GM23248 (cell line): ENCODE data around the gene TIRAP. TPM values are rescaled to one million over a fixed set of nuclear protein-coding genes. Genes with fewer than 3 reads are reported as not detected.

ENCODE experiments used
- DNase-seq: peaks from one replicate; pipeline ENCODE4 v3.0.0-alpha.2; 2015
- H2AFZ ChIP-seq: fragments of 200-600 bp; sonication (generic); 2 replicates; pipeline ENCODE4 v1.6.1; 2016; ENCODE audit warnings: antibody characterized with exemption
- H3F3A ChIP-seq: fragments of 200-600 bp; sonication (generic); 2 replicates; pipeline ENCODE4 v1.6.1; 2016; ENCODE audit warnings: mild to moderate bottlenecking, antibody characterized with exemption, mixed run types; ENCODE audit not compliant: insufficient read depth
- H3K27ac ChIP-seq: fragments of 200-600 bp; sonication (generic); 2 replicates; pipeline ENCODE4 v1.5.1; 2016; ENCODE audit warnings: mild to moderate bottlenecking
- H3K27me3 ChIP-seq: fragments of 200-600 bp; sonication (generic); replicated peaks from 2 replicates; pipeline ENCODE4 v1.6.1; 2016; ENCODE audit warnings: mild to moderate bottlenecking; ENCODE audit not compliant: insufficient read depth
- H3K36me3 ChIP-seq: fragments of 200-600 bp; sonication (generic); 2 replicates; pipeline ENCODE4 v1.6.1; 2016; ENCODE audit warnings: low read depth, mild to moderate bottlenecking
- H3K4me1 ChIP-seq: fragments of 200-600 bp; sonication (generic); 2 replicates; pipeline ENCODE4 v1.6.1; 2016; ENCODE audit warnings: mild to moderate bottlenecking; ENCODE audit not compliant: insufficient read depth
- H3K4me2 ChIP-seq: fragments of 200-600 bp; sonication (generic); one replicate; pipeline ENCODE4 v1.6.1; 2016; ENCODE audit warnings: mild to moderate bottlenecking; ENCODE audit not compliant: unreplicated experiment
- H3K4me3 ChIP-seq: fragments of 200-600 bp; sonication (generic); 2 replicates; pipeline ENCODE4 v1.5.1; 2016; ENCODE audit warnings: mild to moderate bottlenecking
- H3K79me2 ChIP-seq: fragments of 200-600 bp; sonication (generic); 2 replicates; pipeline ENCODE4 v1.6.1; 2016; ENCODE audit warnings: mild to moderate bottlenecking; ENCODE audit not compliant: insufficient read depth
- H3K9ac ChIP-seq: fragments of 200-600 bp; sonication (generic); 2 replicates; pipeline ENCODE4 v1.6.1; 2016; ENCODE audit warnings: mild to moderate bottlenecking
- H3K9me2 ChIP-seq: fragments of 200-600 bp; sonication (generic); 2 replicates; pipeline ENCODE4 v1.6.1; 2016; ENCODE audit warnings: mixed run types, mild to moderate bottlenecking, moderate library complexity; ENCODE audit not compliant: insufficient read depth
- H3K9me3 ChIP-seq: fragments of 200-600 bp; sonication (generic); one replicate; pipeline ENCODE4 v1.6.1; 2017; ENCODE audit warnings: low read depth
- H4K20me1 ChIP-seq: fragments of 200-600 bp; sonication (generic); 2 replicates; pipeline ENCODE4 v1.6.0; 2016; ENCODE audit not compliant: insufficient read depth
- EZH2 ChIP-seq: fragments of 200-600 bp; sonication (generic); IDR thresholded peaks from 2 replicates; pipeline ENCODE4 v1.6.1; 2018; ENCODE audit warnings: antibody characterized with exemption, mild to moderate bottlenecking; ENCODE audit not compliant: insufficient read depth, poor library complexity, severe bottlenecking
- EZH2phosphoT487 ChIP-seq: fragments of 200-600 bp; sonication (generic); IDR thresholded peaks from 2 replicates; pipeline ENCODE4 v1.6.1; 2018; ENCODE audit warnings: antibody characterized with exemption, moderate library complexity, mild to moderate bottlenecking, low read depth; ENCODE audit not compliant: insufficient read depth
- WGBS, 2 experiments: methylation state at CpG; one replicate each; pipeline ENCODE4 v1.1.6; 2015 to 2017; ENCODE audit warnings: low lambda C conversion rate in 2 of 2, low coverage in 1 of 2; ENCODE audit errors: missing lambda C conversion rate in 2 of 2; 5-methylcytosine and 5-hydroxymethylcytosine counted together
- in situ Hi-C: fragments of 300-500 bp; cut with MboI; formaldehyde crosslinking; loops from 2 replicates; pipeline ENCODE4 v1.15.0; 2020
- polyA plus RNA-seq: library from polyadenylated mRNA; unstranded; fragments of >200 nt; fragmentation: Nextera tagmentation; extraction: Ambion mirVana; gene quantifications from 2 replicates; pipeline ENCODE4 v1.2.1, GENCODE V29; 2016
- total RNA-seq: library from RNA; depleted of rRNA; stranded (reverse); fragments of >200 nt; shearing (Covaris generic); gene quantifications from 2 replicates; pipeline ENCODE4 v1.2.3, GENCODE V29; 2014

Gene TIRAP
- total and polyA plus RNA-seq, 2 experiments from 2014 or later = 2.8 to 3.8 TPM

GRCh38 chr11:126282361-126282735 lies 545 bp upstream of the TIRAP start:
- peak; percentile 78 for DNase-seq
- WGBS, 2 experiments = 1% methylated on average over 15 of the region's 15 CpGs
- H3F3A ChIP-seq = peaks cover 30% of the 10 kb centered on the region
- TF ChIP-seq EZH2 (no peak), EZH2phosphoT487 (no peak)
- H3K9me3 ChIP-seq = no peaks in the 10 kb centered on the region
- H3K4me2 ChIP-seq = peak overlapping the region; percentile 79
- H3K36me3 ChIP-seq = no peaks in the 10 kb centered on the region
- H2AFZ ChIP-seq = peak overlapping the region; percentile 93
- H3K79me2 ChIP-seq = peaks cover 12% of the 10 kb centered on the region
- peak overlapping the region; percentile 74 for H3K27ac ChIP-seq
- H3K9me2 ChIP-seq = no peaks in the 10 kb centered on the region
- H3K4me1 ChIP-seq = peaks cover 14% of the 10 kb centered on the region; the same call in 1 of the 2 replicates
- no peaks in the 10 kb centered on the region for H3K27me3 ChIP-seq
- peak overlapping the region; percentile 88 for H3K9ac ChIP-seq
- in situ Hi-C loops = no loop called here
- H3K4me3 ChIP-seq = peak overlapping the region; percentile 85
- H4K20me1 ChIP-seq = peaks cover 10% of the 10 kb centered on the region; the same call in 1 of the 2 replicates

GRCh38 chr11:126284829-126285228 lies 1.9 kb downstream of the TIRAP start:
- Histone ChIP-seq H3K79me2 (peaks cover 21% of the 10 kb centered on the region), H3K4me2 (no peak overlapping the region), H3K36me3 (no peaks in the 10 kb centered on the region), H3K9me2 (no peaks in the 10 kb centered on the region), H4K20me1 (peaks cover 10% of the 10 kb centered on the region; the same call in 1 of the 2 replicates), H3K27me3 (no peaks in the 10 kb centered on the region), H3F3A (peaks cover 30% of the 10 kb centered on the region), H3K4me1 (peaks cover 14% of the 10 kb centered on the region; the same call in 1 of the 2 replicates), H3K27ac (no peak overlapping the region), H3K9ac (no peak overlapping the region), H2AFZ (no peak overlapping the region), H3K9me3 (no peaks in the 10 kb centered on the region), H3K4me3 (no peak overlapping the region)
- DNase-seq = peak; percentile 96
- in situ Hi-C loops = no loop called here
- 23 to 24% methylated on average over 6 of the region's 6 CpGs for WGBS, 2 experiments
- TF ChIP-seq EZH2 (no peak), EZH2phosphoT487 (no peak)

- no peak for DNase-seq
- Histone ChIP-seq H3K4me3 (no peak overlapping the region), H3K79me2 (peaks cover 21% of the 10 kb centered on the region), H3F3A (peaks cover 24% of the 10 kb centered on the region), H3K36me3 (peaks cover under 1% of the 10 kb centered on the region; the same call in 1 of the 2 replicates), H3K9me3 (no peaks in the 10 kb centered on the region), H3K9me2 (no peaks in the 10 kb centered on the region), H3K4me1 (peaks cover 9% of the 10 kb centered on the region; the same call in 1 of the 2 replicates), H3K4me2 (no peak overlapping the region), H2AFZ (no peak overlapping the region), H4K20me1 (peaks cover 10% of the 10 kb centered on the region; the same call in 1 of the 2 replicates), H3K9ac (no peak overlapping the region), H3K27me3 (no peaks in the 10 kb centered on the region), H3K27ac (no peak overlapping the region)
- WGBS, 2 experiments = 84 to 91% methylated on average over 6 of the region's 6 CpGs
- in situ Hi-C loops = no loop called here
- no peak for TF ChIP-seq EZH2
- no peak for TF ChIP-seq EZH2phosphoT487
These were observed 5.3 kb downstream of the TIRAP start for GRCh38 chr11:126288237-126288636.

- in situ Hi-C loops = no loop called here
- peaks cover 4% of the 10 kb centered on the region; the same call in 1 of the 2 replicates for H3K36me3 ChIP-seq
- no peak overlapping the region for H3K4me3 ChIP-seq
- H3K27me3 ChIP-seq = no peaks in the 10 kb centered on the region
- H3K9me3 ChIP-seq = no peaks in the 10 kb centered on the region
- H3K4me1 ChIP-seq = no peaks in the 10 kb centered on the region
- H2AFZ ChIP-seq = no peak overlapping the region
- H3K4me2 ChIP-seq = no peak overlapping the region
- no peaks in the 10 kb centered on the region for H3K9me2 ChIP-seq
- H3K79me2 ChIP-seq = peaks cover 15% of the 10 kb centered on the region
- DNase-seq = no peak
- H3F3A ChIP-seq = no peaks in the 10 kb centered on the region
- 86 to 88% methylated on average over 12 of the region's 12 CpGs for WGBS, 2 experiments
- no peak overlapping the region for H3K27ac ChIP-seq
- H3K9ac ChIP-seq = no peak overlapping the region
- TF ChIP-seq EZH2 = no peak
- no peak for TF ChIP-seq EZH2phosphoT487
- H4K20me1 ChIP-seq = peaks cover 10% of the 10 kb centered on the region; the same call in 1 of the 2 replicates
These were observed 8.0 kb downstream of the TIRAP start for GRCh38 chr11:126290887-126291286.
